PFSK-1 (cell line): Measurements from ENCODE around the gene LRIT2.

Experiments used
- SIN3A ChIP-seq: IDR thresholded peaks from 2 replicates; pipeline ENCODE4 v1.6.1; 2012; ENCODE audit warnings: mild to moderate bottlenecking, low read length, moderate library complexity, borderline replicate concordance; ENCODE audit not compliant: insufficient read depth
- TAF1 ChIP-seq: IDR thresholded peaks from 2 replicates; pipeline ENCODE4 v1.6.1; 2012; ENCODE audit warnings: low read length, control low read depth, borderline replicate concordance; ENCODE audit not compliant: insufficient read depth

- TF ChIP-seq SIN3A (no peak), TAF1 (no peak)
Measured at GRCh38 chr10:84243759-84244158, 18.4 kb upstream of the LRIT2 start.
